ENCODE data around the gene MAD1L1. TPM values are rescaled to one million over a fixed set of nuclear protein-coding genes. Genes with fewer than 3 reads are reported as not detected.

Gene MAD1L1
- total RNA-seq, 1 experiment from 2014 or later, result 43.8 TPM

GRCh38 chr7:2152646-2153045 lies 80.1 kb downstream of the MAD1L1 start:
- Mint-ChIP-seq H3K27ac (peak overlapping the region; percentile 4; the same call in 1 of the 2 replicates), H3K36me3 (no peaks in the 10 kb centered on the region), H3K9me3 (no peaks in the 10 kb centered on the region), H3K4me3 (no peak overlapping the region), H3K27me3 (ENCODE audit: low read depth) (no peaks in the 10 kb centered on the region), H3K4me1 (peaks cover 10% of the 10 kb centered on the region)
- DNase-seq (ENCODE audit: low spot score) (no peak), ATAC-seq (no peak)
- TF ChIP-seq CREB1 (CRISPR knock-in tag; IDR thresholded peaks at IDR 0.05), result no peak
- TF ChIP-seq ZNF532 (CRISPR knock-in tag; IDR thresholded peaks at IDR 0.05; ENCODE audit: borderline replicate concordance), result no peak
- TF ChIP-seq SMAD4 (CRISPR knock-in tag; IDR thresholded peaks at IDR 0.05), result no peak
- TF ChIP-seq TCF7 (CRISPR knock-in tag; IDR thresholded peaks at IDR 0.05; ENCODE audit: low read depth), result no peak
- TF ChIP-seq E2F1 (CRISPR knock-in tag; IDR thresholded peaks at IDR 0.05), result no peak
- TF ChIP-seq CTCF (IDR thresholded peaks at IDR 0.05), result no peak
- POLR2A ChIA-PET, result no interaction called here
- CTCF ChIA-PET, result no interaction called here

- ATAC-seq (no peak), DNase-seq (ENCODE audit: low spot score) (no peak)
- H3K4me1 Mint-ChIP-seq, result peaks cover 10% of the 10 kb centered on the region
- no peaks in the 10 kb centered on the region for H3K9me3 Mint-ChIP-seq
- no peaks in the 10 kb centered on the region for H3K36me3 Mint-ChIP-seq
- ChIA-PET CTCF (interaction anchor here (0.9 kb wide), 1 partner anchor 43 kb away, joined by 5 read pairs; no protein-coding TSS in a partner anchor), POLR2A (no interaction called here)
- no peaks in the 10 kb centered on the region for H3K27me3 Mint-ChIP-seq (ENCODE audit: low read depth)
- TF ChIP-seq ZNF121 (CRISPR knock-in tag; IDR thresholded peaks at IDR 0.05), result no peak
- no peak for TF ChIP-seq SMAD4 (CRISPR knock-in tag; IDR thresholded peaks at IDR 0.05)
- no peak for TF ChIP-seq ELF4 (CRISPR knock-in tag; IDR thresholded peaks at IDR 0.05; ENCODE audit: low read depth)
- TF ChIP-seq NR2C2 (CRISPR knock-in tag; IDR thresholded peaks at IDR 0.05), result no peak
- H3K27ac Mint-ChIP-seq, result peak overlapping the region; percentile 4; the same call in 1 of the 2 replicates
- H3K4me3 Mint-ChIP-seq, result no peak overlapping the region
Observed at GRCh38 chr7:2151801-2152612, 80.7 kb downstream of the MAD1L1 start.

- CTCF ChIA-PET, result interaction anchor here (0.9 kb wide), 1 partner anchor 44 kb away, joined by 5 read pairs; no protein-coding TSS in a partner anchor
- POLR2A ChIA-PET, result no interaction called here
- no peaks in the 10 kb centered on the region for H3K9me3 Mint-ChIP-seq
- peaks cover 10% of the 10 kb centered on the region for H3K4me1 Mint-ChIP-seq
- ATAC-seq (no peak), DNase-seq (ENCODE audit: low spot score) (no peak)
- peak overlapping the region; percentile 72 for H3K27ac Mint-ChIP-seq
- H3K36me3 Mint-ChIP-seq, result no peaks in the 10 kb centered on the region
- no peak overlapping the region for H3K4me3 Mint-ChIP-seq
- no peaks in the 10 kb centered on the region for H3K27me3 Mint-ChIP-seq (ENCODE audit: low read depth)
- TF ChIP-seq AFF4 (CRISPR knock-in tag; IDR thresholded peaks at IDR 0.05; ENCODE audit: borderline replicate concordance) (no peak), ZNF396 (CRISPR knock-in tag; IDR thresholded peaks at IDR 0.05; ENCODE audit: borderline replicate concordance) (no peak), ZSCAN18 (CRISPR knock-in tag; IDR thresholded peaks at IDR 0.05) (no peak), ZNF416 (CRISPR knock-in tag; IDR thresholded peaks at IDR 0.05) (no peak), TP53 (CRISPR knock-in tag; IDR thresholded peaks at IDR 0.05) (no peak), MLX (CRISPR knock-in tag; IDR thresholded peaks at IDR 0.05) (no peak), IRF1 (CRISPR knock-in tag; IDR thresholded peaks at IDR 0.05) (no peak)
Observed at GRCh38 chr7:2151237-2151636, 81.5 kb downstream of the MAD1L1 start.
